ENCODE measurements around the gene C5orf46. TPM values are rescaled to one million over a fixed set of nuclear protein-coding genes. Genes with fewer than 3 reads are reported as not detected.

C5orf46 gene
- total RNA-seq, 6 donors from 2014 or later = not detected

GRCh38 chr5:147912011-147912410, 5.7 kb upstream of the C5orf46 start:
- no peak overlapping the region for H3K27ac ChIP-seq
- no peak for TF ChIP-seq CTCF (IDR thresholded peaks at IDR 0.05)
- TF ChIP-seq POLR2A (IDR thresholded peaks at IDR 0.05) = no peak
- H3K27me3 ChIP-seq = no peaks in the 10 kb centered on the region
- WGBS, 2 donors = 40 to 56% methylated on average over 1 of the region's 1 CpG
- H3K4me1 ChIP-seq = no peaks in the 10 kb centered on the region
- H3K4me3 ChIP-seq = no peak overlapping the region
- no peaks in the 10 kb centered on the region for H3K36me3 ChIP-seq
- H3K9me3 ChIP-seq = no peaks in the 10 kb centered on the region
- DNase-seq = no peak
- ATAC-seq (ENCODE audit: low FRiP score in 2 of 2) = peak in 1 of 2 donors; percentile 40

- Histone ChIP-seq H3K27me3 (no peaks in the 10 kb centered on the region), H3K36me3 (no peaks in the 10 kb centered on the region), H3K4me3 (no peak overlapping the region), H3K27ac (no peak overlapping the region), H3K9me3 (no peaks in the 10 kb centered on the region), H3K4me1 (no peaks in the 10 kb centered on the region)
- TF ChIP-seq POLR2AphosphoS5 (IDR thresholded peaks at IDR 0.05) (no peak), POLR2A (IDR thresholded peaks at IDR 0.05) (no peak), CTCF (IDR thresholded peaks at IDR 0.05) (no peak), EP300 (IDR thresholded peaks at IDR 0.05) (no peak)
- ATAC-seq (ENCODE audit: low FRiP score in 2 of 2) = no peak
- peak in 1 of 2 donors; percentile 54 for DNase-seq
- 58 to 67% methylated on average over 6 of the region's 6 CpGs for WGBS, 2 donors
These were observed 5.1 kb upstream of the C5orf46 start for GRCh38 chr5:147911427-147911826.

- no peak overlapping the region for H3K27ac ChIP-seq
- no peaks in the 10 kb centered on the region for H3K9me3 ChIP-seq
- 86 to 95% methylated on average over 4 of the region's 4 CpGs for WGBS, 2 donors
- H3K36me3 ChIP-seq = no peaks in the 10 kb centered on the region
- no peak for ATAC-seq (ENCODE audit: low FRiP score in 2 of 2)
- H3K27me3 ChIP-seq = no peaks in the 10 kb centered on the region
- no peaks in the 10 kb centered on the region for H3K4me1 ChIP-seq
- TF ChIP-seq POLR2A (IDR thresholded peaks at IDR 0.05) (no peak), EP300 (IDR thresholded peaks at IDR 0.05) (no peak), POLR2AphosphoS5 (IDR thresholded peaks at IDR 0.05) (no peak), CTCF (IDR thresholded peaks at IDR 0.05) (no peak)
- no peak for DNase-seq
- no peak overlapping the region for H3K4me3 ChIP-seq
These were observed 2.2 kb downstream of the C5orf46 start for GRCh38 chr5:147904110-147904509.

GRCh38 chr5:147902609-147903115, 3.7 kb downstream of the C5orf46 start:
- no peak for TF ChIP-seq CTCF (IDR thresholded peaks at IDR 0.05)
- no peak for TF ChIP-seq POLR2AphosphoS5 (IDR thresholded peaks at IDR 0.05)
- TF ChIP-seq EP300 (IDR thresholded peaks at IDR 0.05) = no peak
- H3K4me3 ChIP-seq = no peak overlapping the region
- no peak for DNase-seq
- no peaks in the 10 kb centered on the region for H3K36me3 ChIP-seq
- ATAC-seq (ENCODE audit: low FRiP score in 2 of 2) = no peak
- no peak overlapping the region for H3K27ac ChIP-seq
- no peaks in the 10 kb centered on the region for H3K4me1 ChIP-seq
- no peaks in the 10 kb centered on the region for H3K27me3 ChIP-seq
- H3K9me3 ChIP-seq = no peaks in the 10 kb centered on the region

GRCh38 chr5:147901599-147902039, 4.7 kb downstream of the C5orf46 start:
- Histone ChIP-seq H3K4me3 (no peak overlapping the region), H3K4me1 (no peaks in the 10 kb centered on the region), H3K27ac (no peak overlapping the region), H3K27me3 (no peaks in the 10 kb centered on the region), H3K36me3 (no peaks in the 10 kb centered on the region), H3K9me3 (no peaks in the 10 kb centered on the region)
- TF ChIP-seq CTCF (IDR thresholded peaks at IDR 0.05) (no peak), POLR2AphosphoS5 (IDR thresholded peaks at IDR 0.05) (no peak), EP300 (IDR thresholded peaks at IDR 0.05) (no peak), POLR2A (IDR thresholded peaks at IDR 0.05) (no peak)
- DNase-seq = no peak
- ATAC-seq (ENCODE audit: low FRiP score in 2 of 2) = peak in 1 of 2 donors; percentile 40
- WGBS, 2 donors = 74 to 80% methylated on average over 12 of the region's 12 CpGs
